GM21423 (cell line): ENCODE data around the gene FHDC1.

Experiments
- ATAC-seq: cut with Tn5 transposase; IDR thresholded peaks from one replicate; pipeline ENCODE4 v1.9.1; 2021; ENCODE audit warnings: mild to moderate bottlenecking, moderate library complexity; ENCODE audit not compliant: unreplicated experiment

FHDC1 gene

DNA sequence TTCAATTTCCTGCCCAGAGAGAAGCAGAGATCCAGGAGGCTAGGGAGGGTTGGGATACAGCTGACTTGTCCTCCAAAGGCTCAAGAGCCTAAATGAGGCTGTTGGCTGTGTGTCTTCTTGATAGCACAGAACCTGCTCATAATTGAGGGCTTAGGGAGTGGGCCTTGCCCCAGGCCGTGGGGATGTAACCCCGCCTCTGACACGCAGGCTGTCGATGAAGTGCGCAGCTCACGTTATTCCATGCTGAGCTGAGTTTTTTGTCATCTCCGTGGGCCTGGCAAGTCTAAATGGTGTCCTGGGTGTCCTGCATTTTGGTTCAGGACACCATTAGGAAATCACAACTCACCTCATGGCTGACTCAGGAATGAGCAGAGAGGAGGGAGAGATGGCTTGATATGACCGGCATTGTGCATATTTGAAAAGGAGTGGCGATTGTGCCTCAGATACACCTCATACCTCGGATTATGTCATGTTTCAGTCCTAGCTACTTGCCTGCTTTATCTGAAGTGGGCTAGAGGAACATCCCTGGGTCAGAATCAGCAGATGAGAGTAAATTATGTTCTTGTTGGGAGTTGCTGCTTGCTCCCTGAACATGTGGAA lies 43.7 kb downstream of the FHDC1 start:
- ATAC-seq: no peak

DNA sequence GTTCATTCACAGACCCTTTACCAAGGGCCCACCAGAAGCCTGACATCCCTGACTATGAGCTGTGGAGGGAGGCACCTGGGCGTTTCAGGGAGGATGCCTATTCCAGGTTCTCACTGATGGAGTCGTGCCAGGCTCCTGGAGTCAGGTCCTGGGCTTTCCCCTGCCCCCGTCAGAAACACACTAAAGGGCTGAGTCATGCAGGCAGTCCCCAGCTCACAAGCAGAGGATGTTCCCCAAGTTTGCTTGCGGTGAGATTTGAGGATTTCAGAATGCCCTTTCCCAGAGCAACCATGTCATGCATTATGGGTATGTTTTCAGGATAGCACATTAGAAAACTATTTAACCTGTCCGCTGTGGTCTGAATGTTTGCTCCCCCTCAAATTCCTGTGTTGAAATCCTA lies 45.2 kb downstream of the FHDC1 start:
- no peak for ATAC-seq

DNA sequence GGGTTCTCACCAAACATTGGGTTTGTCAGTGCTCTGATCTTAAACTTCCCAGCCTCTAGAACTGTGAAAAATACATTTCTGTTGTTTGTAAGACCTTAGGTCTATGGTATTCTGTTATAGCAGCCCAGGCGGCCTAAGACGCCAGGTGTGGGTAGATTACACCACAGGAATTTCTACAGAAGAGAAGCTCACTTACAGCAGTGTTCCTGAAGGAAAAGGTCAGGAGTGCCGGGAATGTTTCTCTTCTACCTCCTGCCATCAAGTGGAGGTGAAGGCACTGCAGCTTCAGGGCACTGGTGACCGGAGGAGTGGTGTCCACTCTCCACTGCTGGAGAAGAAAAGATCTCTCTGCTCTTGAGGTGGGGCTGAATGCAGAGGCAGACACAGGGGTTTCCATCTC lies 45.7 kb downstream of the FHDC1 start:
- no peak for ATAC-seq

DNA sequence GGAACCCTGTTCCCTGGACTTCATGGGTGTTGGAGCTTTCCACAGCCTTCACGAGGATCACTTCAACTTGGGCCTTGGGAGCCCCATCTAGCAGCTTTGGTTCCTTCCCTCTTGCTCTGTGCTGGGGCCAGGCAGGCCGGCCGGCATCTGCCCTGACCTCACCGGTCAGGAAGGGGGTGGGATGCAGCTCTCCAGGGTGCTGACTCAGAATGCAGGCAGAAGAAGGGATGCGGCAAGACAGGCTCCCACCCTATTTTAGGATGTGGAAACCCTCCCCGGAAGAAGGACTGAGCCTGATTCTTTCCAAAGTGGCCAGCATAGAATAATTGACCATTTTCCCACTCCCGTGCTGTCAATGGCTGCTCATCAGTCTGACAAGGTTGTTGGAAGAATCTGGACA lies 47.1 kb downstream of the FHDC1 start:
- no peak for ATAC-seq

GRCh38 chr4:152983774-152984411 lies 47.8 kb downstream of the FHDC1 start:
- ATAC-seq: no peak

DNA sequence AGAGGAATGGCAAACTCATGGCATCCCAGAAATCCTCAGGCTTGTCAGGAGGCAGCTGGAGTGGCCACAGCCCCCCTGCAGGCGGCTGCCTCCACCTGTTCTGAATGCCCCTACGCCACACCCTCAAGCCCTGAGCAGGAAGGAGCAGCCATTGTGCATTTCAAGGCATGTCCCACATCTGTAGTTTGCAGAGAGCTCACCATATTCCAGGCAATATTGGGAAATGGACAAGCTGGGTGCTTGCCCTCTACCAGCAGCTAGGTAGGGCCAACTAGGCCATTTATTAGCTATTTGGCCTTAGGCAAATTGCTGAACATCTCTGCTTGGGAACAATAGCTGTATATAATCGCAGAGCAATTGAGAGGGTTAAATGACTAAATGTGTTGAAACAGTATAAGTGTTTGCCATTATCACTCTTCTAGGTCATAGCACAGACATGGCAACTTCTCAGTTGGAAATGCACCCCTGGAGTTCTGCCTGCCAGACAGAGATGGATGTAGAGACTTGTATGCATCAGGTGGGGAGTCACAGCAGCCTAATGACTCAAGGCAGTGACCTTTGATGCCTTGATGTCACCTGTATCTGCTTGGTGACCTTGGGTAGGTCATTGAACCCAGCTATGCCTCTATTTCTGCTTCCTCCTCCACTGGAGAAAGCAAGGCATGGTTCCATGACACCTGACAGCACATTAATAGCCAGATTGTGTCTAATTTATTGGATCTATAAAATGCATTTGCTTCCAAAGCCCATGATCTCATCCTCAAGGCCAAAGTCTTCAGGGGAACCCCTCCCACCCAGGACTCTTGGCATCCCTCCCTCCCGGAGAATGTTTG lies 52.8 kb downstream of the FHDC1 start:
- ATAC-seq: no peak

DNA sequence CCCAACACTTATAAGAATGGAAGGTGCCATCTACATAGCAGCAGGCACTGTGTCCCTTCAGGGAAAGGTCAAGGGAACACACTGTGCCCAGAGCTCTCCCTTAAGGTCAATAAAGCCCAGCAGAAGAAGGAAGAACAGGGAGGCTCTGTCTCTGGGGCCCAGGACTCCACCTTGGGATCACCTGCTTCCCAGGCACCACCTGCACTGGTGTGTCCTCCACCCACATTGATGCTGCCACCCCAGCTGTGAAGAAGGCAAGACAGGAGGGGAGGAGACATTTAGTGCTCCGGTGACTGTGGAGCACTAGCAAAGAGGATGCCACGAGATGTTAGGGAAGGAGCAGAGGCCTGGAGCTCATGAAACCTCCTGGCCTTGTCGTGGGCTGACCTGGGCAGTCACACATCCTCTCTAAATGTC lies 53.4 kb downstream of the FHDC1 start:
- no peak for ATAC-seq

- ATAC-seq: no peak
Observed at GRCh38 chr4:152990471-152991131, 54.5 kb downstream of the FHDC1 start.

DNA sequence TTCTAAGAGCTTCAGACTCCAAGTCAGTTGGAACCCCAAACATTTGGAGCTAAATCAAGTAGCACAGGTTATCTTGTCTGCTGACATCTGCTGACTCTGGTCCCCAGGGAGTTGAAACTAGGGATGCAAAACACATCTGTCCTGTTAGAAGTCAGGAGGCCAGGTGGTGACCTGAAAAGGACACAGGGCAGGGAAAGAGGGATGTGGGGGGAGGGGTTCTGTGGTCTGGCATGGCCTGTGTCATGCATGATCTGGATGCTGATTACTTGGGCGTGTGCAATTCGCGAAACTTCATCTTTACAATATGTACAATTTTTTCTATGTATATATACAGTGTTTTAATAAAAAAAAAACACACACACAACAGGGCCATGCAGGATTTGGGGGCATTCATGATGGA lies 55.3 kb downstream of the FHDC1 start:
- no peak for ATAC-seq

DNA sequence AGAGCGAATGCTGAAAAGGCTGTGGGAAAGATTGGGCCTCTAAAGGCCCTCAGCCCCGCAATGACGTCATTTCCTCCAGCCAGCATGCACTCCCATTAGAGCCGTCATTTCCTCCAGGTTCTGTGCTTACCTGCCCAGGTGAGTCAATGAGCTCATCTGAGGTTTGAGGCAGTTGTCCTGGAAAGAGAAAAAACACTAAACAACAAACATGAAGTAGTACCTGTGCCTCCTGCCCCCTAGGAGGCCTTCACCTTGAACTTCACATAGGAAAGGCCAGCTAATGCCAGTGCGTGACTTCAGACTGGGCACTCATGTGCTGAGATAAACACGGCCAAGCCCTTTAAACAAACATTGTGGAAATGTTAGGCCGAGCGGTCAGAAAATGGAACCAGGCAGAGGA lies 55.9 kb downstream of the FHDC1 start:
- no peak for ATAC-seq

GRCh38 chr4:152992466-152992865 lies 56.3 kb downstream of the FHDC1 start:
- no peak for ATAC-seq

DNA sequence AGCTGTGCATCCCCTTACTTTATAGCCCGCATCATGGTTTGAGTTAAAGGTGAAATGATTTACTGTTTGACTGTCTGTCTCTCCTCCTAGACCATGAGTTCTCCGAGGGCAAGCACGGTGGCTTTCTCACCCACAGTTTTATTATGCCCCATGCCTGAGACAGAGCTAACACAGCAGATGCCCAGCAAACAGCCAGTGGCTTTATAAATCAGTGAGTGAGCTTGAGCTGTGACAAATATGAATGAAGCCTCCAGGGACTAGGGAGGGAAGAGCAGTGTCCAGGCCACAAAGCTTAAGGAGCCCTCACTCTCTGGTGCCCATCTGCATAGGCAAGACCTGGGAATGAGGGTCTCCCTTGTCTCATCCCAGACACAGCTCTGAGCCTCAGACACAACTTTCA lies 57.9 kb downstream of the FHDC1 start:
- no peak for ATAC-seq

GRCh38 chr4:152996111-152996571 lies 60.0 kb downstream of the FHDC1 start:
- ATAC-seq: no peak

DNA sequence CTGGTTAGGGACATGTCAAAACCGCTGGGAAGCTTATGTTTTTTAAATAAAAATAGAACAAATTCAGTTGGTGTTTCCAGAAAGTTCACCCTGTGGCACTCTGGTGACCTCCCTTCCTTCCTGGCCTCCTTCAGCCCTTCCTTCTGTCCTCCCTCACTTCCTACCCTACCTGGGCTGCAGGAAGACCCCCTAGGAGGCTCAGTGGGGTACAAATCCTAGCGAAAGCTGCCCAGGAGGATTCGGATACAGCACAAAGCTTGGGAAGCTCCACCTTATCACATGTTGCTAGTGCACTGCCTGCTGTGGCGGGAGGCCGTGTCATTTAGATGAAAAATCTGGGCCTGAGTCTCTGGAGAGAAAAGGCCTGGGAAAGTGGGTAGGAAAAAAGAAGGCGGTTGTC lies 60.5 kb downstream of the FHDC1 start:
- no peak for ATAC-seq

DNA sequence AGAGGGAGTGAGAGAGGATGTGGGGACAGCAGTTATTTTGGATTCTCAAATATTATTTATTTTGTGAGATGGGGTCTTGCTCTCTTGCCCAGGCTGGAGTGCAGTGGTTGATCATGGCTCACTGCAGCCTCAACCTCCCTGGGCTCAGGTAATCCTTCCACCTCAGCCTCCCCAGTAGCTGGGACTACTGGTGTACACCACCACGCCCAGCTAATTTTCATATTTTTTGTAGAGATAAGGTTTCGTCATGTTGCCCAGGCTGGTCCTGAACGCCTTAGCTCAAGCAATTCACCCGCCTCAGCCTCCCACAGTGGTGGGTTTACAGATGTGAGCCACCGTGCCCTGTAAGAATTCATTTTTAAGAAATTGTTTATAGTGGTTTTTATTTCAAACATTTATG lies 61.2 kb downstream of the FHDC1 start:
- ATAC-seq: no peak

DNA sequence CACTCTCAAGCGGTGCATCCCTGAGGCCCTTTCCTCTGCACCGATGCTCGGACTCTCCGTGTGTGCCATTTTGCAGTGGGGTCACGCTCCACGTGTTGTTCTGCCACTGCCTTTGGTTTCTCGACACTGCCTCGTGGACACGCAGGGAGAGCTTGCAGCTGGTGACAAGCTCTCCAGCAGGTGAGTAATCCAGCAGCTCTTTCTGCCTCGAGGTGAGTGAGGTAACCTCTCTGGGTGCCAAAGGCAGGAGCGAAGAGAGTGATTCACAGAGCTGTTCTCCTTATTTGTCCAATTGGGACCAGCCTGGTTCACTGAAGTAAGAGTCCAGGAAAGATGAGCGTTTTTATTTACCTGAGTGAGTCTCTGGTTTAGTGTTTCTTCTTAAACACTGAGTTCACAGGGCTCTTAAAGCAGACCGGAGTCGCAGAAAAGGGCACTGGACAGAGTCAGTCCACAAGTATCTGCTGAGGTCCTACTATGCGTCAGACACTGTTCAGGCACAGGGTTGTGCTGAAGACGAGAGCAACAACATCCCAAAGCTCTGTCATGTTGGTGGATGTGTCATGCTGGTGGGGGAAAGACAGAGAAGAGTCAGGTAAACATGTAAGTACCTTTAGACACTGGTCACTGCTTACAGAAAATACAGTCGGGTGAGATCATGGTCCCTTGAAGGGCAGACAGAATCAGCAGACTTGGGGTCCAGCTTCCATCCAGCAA lies 61.8 kb downstream of the FHDC1 start:
- ATAC-seq: no peak

DNA sequence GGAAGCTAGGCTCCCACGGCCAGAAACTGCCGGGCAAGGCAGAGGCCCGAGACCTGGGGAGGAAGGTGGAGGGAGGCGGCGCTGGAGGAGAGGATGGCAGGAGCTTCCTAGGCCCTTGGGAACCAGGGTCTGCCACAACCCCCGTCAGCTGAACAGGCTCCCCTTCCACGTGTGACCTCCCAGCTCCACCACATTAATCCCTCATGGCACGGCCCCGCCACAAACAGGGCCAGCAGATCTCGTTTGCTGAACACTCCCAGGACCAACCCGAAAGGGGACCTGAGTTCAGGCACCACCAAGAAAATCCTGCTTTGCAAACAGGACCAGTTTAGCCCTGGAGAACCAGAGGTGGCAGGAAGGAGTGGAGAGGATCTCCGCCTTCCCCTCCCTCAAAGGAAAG lies 62.7 kb downstream of the FHDC1 start:
- ATAC-seq: no peak

GRCh38 chr4:152999346-153000075 lies 63.4 kb downstream of the FHDC1 start:
- ATAC-seq: no peak

GRCh38 chr4:153000076-153000420 lies 63.9 kb downstream of the FHDC1 start:
- ATAC-seq: no peak

DNA sequence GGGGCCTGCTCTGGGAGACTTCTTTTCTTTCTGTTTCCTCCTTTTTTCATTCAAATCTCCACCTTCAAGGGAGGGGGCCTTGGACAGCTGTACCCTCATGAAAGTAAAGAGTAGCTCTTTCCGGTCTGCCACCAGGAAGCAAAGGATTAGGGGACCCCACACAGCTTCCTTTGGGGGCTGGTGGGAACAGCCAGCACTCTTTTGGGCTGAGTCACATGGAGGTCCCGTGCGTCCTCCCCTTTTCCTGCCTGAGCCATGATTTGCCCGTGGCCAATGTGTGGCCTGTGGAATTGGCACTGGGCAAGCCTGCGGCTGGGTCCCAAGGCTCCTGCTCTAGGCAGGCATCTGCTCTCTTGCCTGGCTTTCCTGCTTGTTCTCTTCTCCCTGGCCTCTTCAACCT lies 65.5 kb downstream of the FHDC1 start:
- ATAC-seq: no peak
